ENCODE results near the gene HDAC4.

Gene HDAC4

DNA sequence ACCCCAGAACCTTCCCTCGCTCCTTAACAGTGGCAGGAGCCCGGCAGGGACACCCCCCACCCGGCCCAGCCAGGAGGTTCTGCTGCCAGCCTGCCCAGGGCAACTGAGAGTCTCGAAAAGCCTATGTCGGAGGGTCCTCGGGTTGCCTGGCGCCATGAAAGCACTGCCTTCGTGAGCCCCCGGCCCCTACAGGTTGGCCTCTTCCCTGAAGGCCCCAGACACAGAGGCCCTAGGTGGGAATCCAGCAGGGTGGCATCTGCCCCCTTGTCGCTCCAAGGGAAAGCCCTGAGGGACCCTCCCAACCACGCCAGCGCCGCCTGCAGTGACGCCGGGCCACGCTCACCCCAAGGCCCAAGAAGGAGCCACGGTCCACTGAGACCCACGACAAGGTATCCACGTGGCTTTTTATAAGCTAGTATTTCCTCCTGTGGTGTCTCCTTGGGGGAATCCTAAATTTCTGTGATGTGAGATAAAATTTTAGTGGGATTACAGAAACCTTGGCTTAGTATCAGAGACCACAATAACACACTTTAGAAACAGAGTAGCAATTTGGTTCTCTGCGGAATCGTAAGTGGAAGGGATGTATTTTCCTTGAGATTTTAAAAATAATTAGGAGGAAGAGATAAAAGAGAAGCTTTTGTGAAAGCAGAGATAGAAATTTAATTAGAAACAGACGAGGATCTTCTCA lies 138.9 kb downstream of the HDAC4 start:
- H3K4me3 ChIP-seq (ENCODE audit: low read depth, low read length) = no peak overlapping the region
- no peak for TF ChIP-seq CTCF (conservative IDR thresholded peaks at IDR 0.05; ENCODE audit: low read depth, low read length)
- no peak for DNase-seq (ENCODE audit: low read depth)

DNA sequence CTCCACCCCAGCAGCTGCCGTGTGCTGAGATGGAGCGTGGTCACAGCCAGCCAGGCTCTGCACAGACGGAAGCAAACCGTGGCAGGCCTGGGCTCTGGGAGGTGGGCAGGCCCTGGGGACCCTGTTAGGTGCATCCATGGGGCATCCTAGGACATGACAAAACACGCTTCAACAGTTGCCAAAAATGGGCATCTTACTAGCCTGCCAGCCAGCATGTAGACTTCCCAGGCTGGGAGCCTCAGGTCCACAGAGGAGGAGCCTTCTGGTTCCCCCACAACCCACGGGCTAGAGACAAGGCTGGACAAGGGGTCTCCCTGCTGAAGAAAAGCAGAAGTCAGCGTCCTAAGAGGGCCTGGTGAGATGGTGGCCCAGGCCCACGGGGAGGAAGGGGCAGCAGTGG lies 139.5 kb downstream of the HDAC4 start:
- DNase-seq (ENCODE audit: low read depth) = no peak
- no peak overlapping the region for H3K4me3 ChIP-seq (ENCODE audit: low read depth, low read length)
- no peak for TF ChIP-seq CTCF (conservative IDR thresholded peaks at IDR 0.05; ENCODE audit: low read depth, low read length)

DNA sequence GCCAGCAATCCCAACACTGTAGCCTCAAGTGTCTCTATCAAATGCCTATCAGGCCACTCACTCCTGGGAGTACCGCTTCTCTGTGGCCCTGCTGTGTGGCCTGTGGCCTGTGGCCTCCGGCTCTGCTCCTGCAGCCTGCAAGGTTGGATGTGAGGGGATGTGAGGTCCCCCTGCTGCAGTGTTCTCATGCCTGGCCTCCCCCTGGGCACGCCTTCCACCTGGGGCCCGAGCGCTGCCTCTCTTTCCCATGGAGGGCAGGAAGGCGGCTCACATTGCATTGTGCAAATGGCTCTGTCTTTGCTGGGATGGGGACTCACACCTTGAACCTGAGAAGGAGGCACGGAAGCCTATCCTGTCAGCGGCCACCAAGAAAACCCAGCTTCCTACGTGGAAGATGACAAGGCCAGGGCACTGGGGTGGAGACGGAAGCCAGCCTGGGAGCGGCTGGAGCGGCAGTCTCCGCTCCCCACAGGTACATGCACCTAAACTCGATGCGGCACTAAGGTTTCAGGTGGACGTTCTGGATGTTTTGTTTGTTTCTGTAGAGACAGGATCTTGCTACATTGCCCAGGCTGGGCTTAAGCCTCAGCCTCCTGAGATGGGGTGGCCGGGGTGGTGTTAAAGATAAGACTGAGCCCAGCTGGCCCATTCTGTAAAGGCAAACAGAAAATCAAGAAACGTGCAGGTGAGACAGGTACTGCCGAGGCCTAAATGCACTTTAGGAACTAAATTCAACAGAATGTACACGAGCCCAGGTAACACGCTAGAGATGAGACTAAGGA lies 140.1 kb downstream of the HDAC4 start:
- no peak for TF ChIP-seq CTCF (conservative IDR thresholded peaks at IDR 0.05; ENCODE audit: low read depth, low read length)
- no peak for DNase-seq (ENCODE audit: low read depth)
- H3K4me3 ChIP-seq (ENCODE audit: low read depth, low read length) = no peak overlapping the region

- no peak for TF ChIP-seq CTCF (conservative IDR thresholded peaks at IDR 0.05; ENCODE audit: low read depth, low read length)
- no peak for DNase-seq (ENCODE audit: low read depth)
- no peak overlapping the region for H3K4me3 ChIP-seq (ENCODE audit: low read depth, low read length)
Measured at GRCh38 chr2:239259603-239260298, 141.1 kb downstream of the HDAC4 start.

GRCh38 chr2:239259173-239259572 lies 141.6 kb downstream of the HDAC4 start:
- no peak for DNase-seq (ENCODE audit: low read depth)
- no peak overlapping the region for H3K4me3 ChIP-seq (ENCODE audit: low read depth, low read length)
- TF ChIP-seq CTCF (conservative IDR thresholded peaks at IDR 0.05; ENCODE audit: low read depth, low read length) = no peak

DNA sequence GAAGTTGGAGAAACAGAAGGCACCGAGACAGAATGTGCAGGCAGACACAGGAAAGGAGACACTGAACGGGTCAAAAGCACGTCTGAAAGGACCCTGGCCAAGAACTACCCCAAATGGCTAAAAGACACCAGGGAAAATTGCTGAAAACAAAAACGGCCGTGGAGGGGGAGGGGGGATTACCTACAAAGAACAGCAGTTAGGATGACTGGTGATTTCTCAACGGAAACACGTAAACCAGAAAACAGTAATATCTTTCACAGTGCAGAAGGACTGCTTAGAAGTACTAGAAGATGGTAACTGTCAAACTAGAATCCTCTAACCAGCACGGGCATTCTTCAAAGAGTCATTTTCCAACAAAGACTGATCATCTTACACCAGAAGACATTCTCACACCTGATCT lies 142.6 kb downstream of the HDAC4 start:
- no peak for DNase-seq (ENCODE audit: low read depth)
- no peak overlapping the region for H3K4me3 ChIP-seq (ENCODE audit: low read depth, low read length)
- TF ChIP-seq CTCF (conservative IDR thresholded peaks at IDR 0.05; ENCODE audit: low read depth, low read length) = no peak

Measured in choroid plexus epithelial cell (primary cell).